Breast epithelium (tissue), 4 donors: ENCODE data around the gene STRA8. TPM values are rescaled to one million over a fixed set of nuclear protein-coding genes. Genes with fewer than 3 reads are reported as not detected.

Experiments used
- DNase-seq, 2 donors: peaks; one replicate each; pipeline ENCODE4 v3.0.0-alpha.2; 2019; ENCODE audit warnings: low spot score in 2 of 2
- H3K27ac ChIP-seq, 2 donors: fragments of 200-600 bp; sonication (generic) in 1 of 2; one replicate each; pipeline ENCODE4 v1.5.1; 2016 to 2019; ENCODE audit warnings: mild to moderate bottlenecking in 1 of 2
- H3K27me3 ChIP-seq, 2 donors: fragments of 200-600 bp; sonication (generic) in 1 of 2; one replicate each; pipeline versions ENCODE4 v1.5.1 to v1.6.0; 2017 to 2019; ENCODE audit warnings: control low read depth in 1 of 2, mild to moderate bottlenecking in 1 of 2
- H3K36me3 ChIP-seq: fragments of 200-600 bp; one replicate; pipeline ENCODE4 v1.5.1; 2019
- H3K4me1 ChIP-seq, 2 donors: fragments of 200-600 bp; sonication (generic); one replicate each; pipeline ENCODE4 v1.5.1; 2016 to 2019; ENCODE audit warnings: control low read depth in 1 of 2
- H3K4me3 ChIP-seq, 3 donors: fragments of 200-600 bp; sonication (generic); 1 replicate in 2 of 3; 2 replicates in 1 of 3; pipeline ENCODE4 v1.5.1; 2016 to 2019; ENCODE audit warnings: mild to moderate bottlenecking in 3 of 3, moderate library complexity in 2 of 3
- H3K9me3 ChIP-seq, 2 donors: fragments of 200-600 bp; sonication (generic) in 1 of 2; one replicate each; pipeline ENCODE4 v1.5.1; 2016 to 2019; ENCODE audit warnings: control low read depth in 1 of 2
- CTCF ChIP-seq, 3 donors: fragments of 450-650 bp; IDR thresholded peaks; one replicate each; pipeline ENCODE4 v1.5.1; 2016 to 2017; ENCODE audit warnings: antibody characterized with exemption in 3 of 3, mild to moderate bottlenecking in 3 of 3, moderate library complexity in 3 of 3
- POLR2A ChIP-seq: fragments of 450-650 bp; IDR thresholded peaks from one replicate; pipeline ENCODE4 v1.6.1; 2016; ENCODE audit warnings: antibody characterized with exemption, mild to moderate bottlenecking, moderate library complexity
- POLR2AphosphoS5 ChIP-seq, 3 donors: sonication (generic); formaldehyde crosslinking; IDR thresholded peaks; one replicate each; pipeline ENCODE4 v1.6.1; 2017; ENCODE audit warnings: antibody characterized with exemption in 3 of 3
- intact Hi-C: fragments of 100-400 bp; cut with DNase I; formaldehyde crosslinking; loops from one replicate; pipeline ENCODE4 v1.15.1; 2023; ENCODE audit warnings: low total_unique reads
- total RNA-seq, 3 donors: library from RNA; depleted of rRNA; stranded (reverse); fragments of >200 nt; gene quantifications; one replicate each; pipeline ENCODE4 v1.1.0, GENCODE V29; 2016

The STRA8 gene
- total RNA-seq, 3 donors from 2014 or later: not detected

- no peak overlapping the region for H3K4me3 ChIP-seq
- no peaks in the 10 kb centered on the region for H3K9me3 ChIP-seq
- intact Hi-C loops: no loop called here
- H3K27me3 ChIP-seq: no peaks in the 10 kb centered on the region
- no peaks in the 10 kb centered on the region for H3K4me1 ChIP-seq
- no peaks in the 10 kb centered on the region for H3K36me3 ChIP-seq
- TF ChIP-seq POLR2AphosphoS5 (IDR thresholded peaks at IDR 0.05) (no peak), CTCF (IDR thresholded peaks at IDR 0.05) (no peak), POLR2A (no peak)
- H3K27ac ChIP-seq: no peak overlapping the region
- no peak for DNase-seq
Observed at GRCh38 chr7:135291809-135292253, 58.2 kb downstream of the STRA8 start.

GRCh38 chr7:135299235-135299634 is 65.6 kb downstream of the STRA8 start:
- no peak overlapping the region for H3K27ac ChIP-seq
- H3K4me1 ChIP-seq: no peaks in the 10 kb centered on the region
- DNase-seq: no peak
- no peaks in the 10 kb centered on the region for H3K27me3 ChIP-seq
- H3K36me3 ChIP-seq: no peaks in the 10 kb centered on the region
- no peak overlapping the region for H3K4me3 ChIP-seq
- H3K9me3 ChIP-seq: no peaks in the 10 kb centered on the region
- no peak for TF ChIP-seq POLR2A
- no peak for TF ChIP-seq POLR2AphosphoS5 (IDR thresholded peaks at IDR 0.05)
- no peak for TF ChIP-seq CTCF (IDR thresholded peaks at IDR 0.05)
- intact Hi-C loops: no loop called here

- DNase-seq: no peak
- no peaks in the 10 kb centered on the region for H3K27me3 ChIP-seq
- H3K9me3 ChIP-seq: no peaks in the 10 kb centered on the region
- no peaks in the 10 kb centered on the region for H3K4me1 ChIP-seq
- no peak overlapping the region for H3K4me3 ChIP-seq
- TF ChIP-seq POLR2AphosphoS5 (IDR thresholded peaks at IDR 0.05): no peak
- TF ChIP-seq CTCF (IDR thresholded peaks at IDR 0.05): no peak
- TF ChIP-seq POLR2A: no peak
- intact Hi-C loops: no loop called here
- H3K27ac ChIP-seq: no peak overlapping the region
- no peaks in the 10 kb centered on the region for H3K36me3 ChIP-seq
Observed at GRCh38 chr7:135300913-135301765, 67.5 kb downstream of the STRA8 start.

Other genes starting within 250 kb of the STRA8 start
- 1 to 10 TPM; 2.2 to 5.1 (median 4.3) TPM for gene AGBL3, start 247.3 kb upstream of the STRA8 start, total RNA-seq
- gene TMEM140, start 85.8 kb upstream of the STRA8 start, total RNA-seq: 10 to 100 TPM; 23.1 to 55.7 (median 52.8) TPM
- 10 to 100 TPM; 36.8 to 41.6 (median 41.6) TPM for gene CYREN, start 63.1 kb upstream of the STRA8 start, total RNA-seq
- 10 to 100 TPM; 21.4 to 26.5 (median 23.1) TPM for gene WDR91, start 22.3 kb upstream of the STRA8 start, total RNA-seq